GM19463 (cell line): Measurements from ENCODE around the gene C2CD5.
"Not testable (repeated sequence)": the region's sequence is repeated elsewhere in the genome, so short reads cannot be mapped to it uniquely, and the experiment has no call there.

Source experiments
- ATAC-seq: cut with Tn5 transposase; IDR thresholded peaks from one replicate; pipeline ENCODE4 v1.9.1; 2021; ENCODE audit warnings: mild to moderate bottlenecking, moderate library complexity; ENCODE audit not compliant: unreplicated experiment

C2CD5 gene

GRCh38 chr12:22544038-22544979, at the start of gene C2CD5:
TSS of gene C2CD5 (minus strand) at chr12:22544542. CDS start at chr12:22544150, 392 bp downstream.
- ATAC-seq = peak; percentile 62

- no peak for ATAC-seq
Measured at GRCh38 chr12:22593864-22594263, 49.5 kb upstream of the C2CD5 start.

- no peak for ATAC-seq
Measured at GRCh38 chr12:22588817-22589216, 44.5 kb upstream of the C2CD5 start.

GRCh38 chr12:22578328-22578727, 34.0 kb upstream of the C2CD5 start:
- no peak for ATAC-seq

GRCh38 chr12:22577667-22578066, 33.3 kb upstream of the C2CD5 start:
- no peak for ATAC-seq

- ATAC-seq = no peak
Measured at GRCh38 chr12:22576473-22576872, 32.1 kb upstream of the C2CD5 start.

GRCh38 chr12:22576065-22576464, 31.7 kb upstream of the C2CD5 start:
- no peak for ATAC-seq

- no peak for ATAC-seq
Measured at GRCh38 chr12:22574921-22575320, 30.6 kb upstream of the C2CD5 start.

- ATAC-seq = peak; percentile 81
Measured at GRCh38 chr12:22573181-22573580, 28.8 kb upstream of the C2CD5 start.

GRCh38 chr12:22569253-22569652, 24.9 kb upstream of the C2CD5 start:
- no peak for ATAC-seq

GRCh38 chr12:22562036-22563028, 18.0 kb upstream of the C2CD5 start:
- ATAC-seq = peak; percentile 33

GRCh38 chr12:22554750-22555149, 10.4 kb upstream of the C2CD5 start:
- not testable (repeated sequence) for ATAC-seq

- ATAC-seq = no peak
Measured at GRCh38 chr12:22551624-22552023, 7.3 kb upstream of the C2CD5 start.

GRCh38 chr12:22545255-22545654, 913 bp upstream of the C2CD5 start:
- no peak for ATAC-seq

- ATAC-seq = peak; percentile 42
Measured at GRCh38 chr12:22543246-22544037, 900 bp downstream of the C2CD5 start.

GRCh38 chr12:22541496-22542155, 2.7 kb downstream of the C2CD5 start:
- ATAC-seq = no peak

GRCh38 chr12:22539055-22539454, 5.3 kb downstream of the C2CD5 start:
- no peak for ATAC-seq

GRCh38 chr12:22538311-22538710, 6.0 kb downstream of the C2CD5 start:
- no peak for ATAC-seq

- ATAC-seq = no peak
Measured at GRCh38 chr12:22536971-22537544, 7.3 kb downstream of the C2CD5 start.
